SK-N-SH (cell line): Measurements from ENCODE around the gene GRB7. TPM values are rescaled to one million over a fixed set of nuclear protein-coding genes. Genes with fewer than 3 reads are reported as not detected.

Source experiments
- CTCF ChIA-PET: fragments of 300-600, 350-600 bp; formaldehyde crosslinking; extraction: SDS; loops from one replicate; lab custom pipeline; 2021; lab: Yijun Ruan, JAX
- POLR2A ChIA-PET: fragments of 350-600 bp; sonication (Branson Sonifier 250); formaldehyde crosslinking; extraction: SDS; loops from one replicate; lab custom pipeline; 2020; ENCODE audit warnings: antibody characterized with exemption, inconsistent platforms; lab: Yijun Ruan, JAX
- DNase-seq: peaks from one replicate; pipeline ENCODE4 v3.0.0; 2012
- H2AFZ ChIP-seq: fragments of 200-600 bp; sonication (generic); 2 replicates; pipeline ENCODE4 v1.8.1; 2016; ENCODE audit warnings: antibody characterized with exemption, mild to moderate bottlenecking, low read depth
- H3F3A ChIP-seq: fragments of 200-600 bp; sonication (generic); replicated peaks from 2 replicates; pipeline ENCODE3; 2016; ENCODE audit warnings: antibody characterized with exemption, mild to moderate bottlenecking; ENCODE audit not compliant: insufficient read depth
- H3K27ac ChIP-seq, 2 experiments: fragments of 200-500 bp in 1 of 2; fragments of 200-600 bp in 1 of 2; sonication (Bioruptor generic) in 1 of 2; sonication (generic), shearing (Covaris generic) in 1 of 2; 2 replicates each; pipeline versions ENCODE4 v1.5.1 to v1.6.1; 2014 to 2016; ENCODE audit warnings: low read depth in 2 of 2, inconsistent platforms in 1 of 2, low read length in 1 of 2, mild to moderate bottlenecking in 1 of 2, mixed read lengths in 1 of 2
- H3K27me3 ChIP-seq: fragments of 200-600 bp; sonication (generic), shearing (Covaris generic); 2 replicates; pipeline ENCODE4 v1.6.1; 2016; ENCODE audit warnings: mixed run types; ENCODE audit not compliant: insufficient read depth
- H3K36me3 ChIP-seq, 2 experiments: fragments of 200-500 bp in 1 of 2; fragments of 200-600 bp in 1 of 2; sonication (Bioruptor generic) in 1 of 2; sonication (generic) in 1 of 2; replicated peaks in 1 of 2; 2 replicates each; pipeline versions ENCODE3 to v1.5.1; 2014 to 2016; ENCODE audit warnings: low read length in 1 of 2, mild to moderate bottlenecking in 1 of 2; ENCODE audit not compliant: insufficient read depth in 2 of 2, control insufficient read depth in 1 of 2
- H3K4me1 ChIP-seq, 2 experiments: fragments of 200-500 bp in 1 of 2; fragments of 200-600 bp in 1 of 2; sonication (Bioruptor generic) in 1 of 2; sonication (generic), shearing (Covaris generic) in 1 of 2; 2 replicates each; pipeline versions ENCODE4 v1.5.1 to v1.6.1; 2014 to 2016; ENCODE audit warnings: low read depth in 1 of 2, low read length in 1 of 2, mixed run types in 1 of 2; ENCODE audit not compliant: insufficient read depth in 2 of 2, control insufficient read depth in 1 of 2
- H3K4me2 ChIP-seq: fragments of 200-600 bp; sonication (generic), shearing (Covaris generic); 2 replicates; pipeline ENCODE4 v1.6.1; 2017; ENCODE audit warnings: mixed run types
- H3K4me3 ChIP-seq, 2 experiments: fragments of 200-500 bp in 1 of 2; fragments of 200-600 bp in 1 of 2; sonication (Bioruptor generic) in 1 of 2; sonication (generic), shearing (Covaris generic) in 1 of 2; 2 replicates each; pipeline versions ENCODE4 v1.5.1 to v1.8.1; 2014 to 2016; ENCODE audit warnings: low read depth in 2 of 2, inconsistent platforms in 1 of 2, low read length in 1 of 2, mild to moderate bottlenecking in 1 of 2, mixed read lengths in 1 of 2, moderate library complexity in 1 of 2
- H3K79me2 ChIP-seq: fragments of 200-600 bp; sonication (generic); 2 replicates; pipeline ENCODE4 v1.8.1; 2017; ENCODE audit warnings: mild to moderate bottlenecking; ENCODE audit not compliant: insufficient read depth
- H3K9ac ChIP-seq: fragments of 200-600 bp; sonication (generic); 2 replicates; pipeline ENCODE4 v1.6.1; 2017; ENCODE audit warnings: mixed run types
- H3K9me2 ChIP-seq: fragments of 200-600 bp; sonication (generic); 2 replicates; pipeline ENCODE4 v1.6.1; 2017; ENCODE audit warnings: mixed run types
- H3K9me3 ChIP-seq: fragments of 200-600 bp; sonication (generic); 2 replicates; pipeline ENCODE4 v1.6.1; 2017; ENCODE audit warnings: mixed run types, mild to moderate bottlenecking, moderate library complexity
- H4K20me1 ChIP-seq: fragments of 200-600 bp; sonication (generic); 2 replicates; pipeline ENCODE4 v1.6.1; 2017; ENCODE audit warnings: mild to moderate bottlenecking, mixed run types; ENCODE audit not compliant: insufficient read depth
- FOXJ3 ChIP-seq: sonication (generic); formaldehyde crosslinking; IDR thresholded peaks from 2 replicates; pipeline ENCODE4 v1.5.1; 2020; ENCODE audit warnings: mild to moderate bottlenecking, missing genetic modification reagents
- FOXM1 ChIP-seq: IDR thresholded peaks from 2 replicates; pipeline ENCODE4 v1.4.0; 2012; ENCODE audit warnings: low read depth, mild to moderate bottlenecking
- GATA2 ChIP-seq: sonication (generic); formaldehyde crosslinking; IDR thresholded peaks from 2 replicates; pipeline ENCODE4 v1.5.0; 2020; ENCODE audit warnings: mild to moderate bottlenecking, missing genetic modification reagents
- JUND ChIP-seq: IDR thresholded peaks from 2 replicates; pipeline ENCODE4 v1.4.0; 2012
- MAX ChIP-seq: IDR thresholded peaks from 2 replicates; pipeline ENCODE4 v1.4.0; 2012; ENCODE audit warnings: low read depth
- MEF2A ChIP-seq: IDR thresholded peaks from 2 replicates; pipeline ENCODE4 v1.4.0; 2012; ENCODE audit warnings: low read depth, borderline replicate concordance
- MXI1 ChIP-seq: IDR thresholded peaks from 2 replicates; pipeline ENCODE4 v1.6.1; 2012; ENCODE audit warnings: mild to moderate bottlenecking, low read depth, low read length, improper control_type of control experiment
- NRF1 ChIP-seq: IDR thresholded peaks from 2 replicates; pipeline ENCODE4 v1.6.1; 2012; ENCODE audit warnings: low read depth, mild to moderate bottlenecking, low read length
- RAD21 ChIP-seq: IDR thresholded peaks from 2 replicates; pipeline ENCODE4 v1.6.1; 2012; ENCODE audit warnings: mild to moderate bottlenecking, low read length
- REST ChIP-seq: IDR thresholded peaks from 2 replicates; pipeline ENCODE4 v1.6.1; 2012; ENCODE audit warnings: mild to moderate bottlenecking, low read depth, low read length, moderate library complexity
- SIN3A ChIP-seq: IDR thresholded peaks from 2 replicates; pipeline ENCODE4 v1.6.1; 2012; ENCODE audit warnings: low read depth, mild to moderate bottlenecking, low read length, moderate library complexity, borderline replicate concordance
- USF2 ChIP-seq: fragments of 150-350 bp; IDR thresholded peaks from 2 replicates; pipeline ENCODE4 v1.6.1; 2017; ENCODE audit warnings: antibody characterized with exemption, low read length, low read depth, borderline replicate concordance
- YY1 ChIP-seq: IDR thresholded peaks from 2 replicates; pipeline ENCODE4 v1.4.0; 2012; ENCODE audit warnings: low read depth, mild to moderate bottlenecking
- WGBS: methylation state at CpG from one replicate; pipeline ENCODE4 v1.1.6; 2017; ENCODE audit warnings: low lambda C conversion rate; 5-methylcytosine and 5-hydroxymethylcytosine counted together
- polyA plus RNA-seq, 3 experiments: library from polyadenylated mRNA; depleted of rRNA; stranded (reverse); fragments of >200 nt; gene quantifications; 2 replicates each; pipeline ENCODE4 v1.2.3, GENCODE V29; 2012
- TF ChIP-seq, protein P1 (sequence below): IDR thresholded peaks from 2 replicates; pipeline ENCODE4 v1.4.0; 2012; ENCODE audit warnings: low read depth, borderline replicate concordance
- TF ChIP-seq, protein P2 (sequence below): fragments of 200-600 bp; sonication (generic); IDR thresholded peaks from 2 replicates; pipeline ENCODE4 v1.6.1; 2017; ENCODE audit warnings: antibody characterized with exemption, mild to moderate bottlenecking, moderate library complexity

The GRB7 gene
- polyA plus RNA-seq, 1 of the 3 experiments (the other 2 are of a cell fraction): not detected

GRCh38 chr17:39753514-39754160, 15.9 kb downstream of the GRB7 start:
- Histone ChIP-seq H3K4me3 (peak overlapping the region; percentile 60 to 62), H2AFZ (peak overlapping the region; percentile 88; the same call in 1 of the 2 replicates), H3K79me2 (no peaks in the 10 kb centered on the region), H3F3A (peaks cover 5% of the 10 kb centered on the region), H3K4me2 (peak overlapping the region; percentile 96), H4K20me1 (no peaks in the 10 kb centered on the region), H3K27ac (peak overlapping the region in 1 of 2 experiments; percentile 72; a peak in 2 of 4 replicates), H3K9me2 (no peaks in the 10 kb centered on the region), H3K9me3 (no peaks in the 10 kb centered on the region), H3K27me3 (peaks cover 15% of the 10 kb centered on the region; the same call in 1 of the 2 replicates), H3K36me3 (no peaks in the 10 kb centered on the region), H3K9ac (peak overlapping the region; percentile 70; the same call in 1 of the 2 replicates), H3K4me1 (peaks cover 0 to 12% of the 10 kb centered on the region in 2 experiments; a peak in 1 of 4 replicates)
- 32% methylated on average over 23 of the region's 55 CpGs for whole genome bisulfite sequencing
- ChIA-PET POLR2A (no interaction called here), CTCF (interaction anchor here (0.7 to 3.1 kb wide), 9 partner anchors 11 to 177 kb away, joined by 3 to 21 read pairs (median 4); partner anchors contain the start of genes MIEN1 and PGAP3)
- DNase-seq: peak; percentile 88
- TF ChIP-seq NRF1 (peak; percentile 41; the same call in 1 of the 2 replicates), YY1 (no peak)

- Histone ChIP-seq H3K36me3 (no peaks in the 10 kb centered on the region), H3K4me2 (peak overlapping the region; percentile 96), H3F3A (peaks cover 5% of the 10 kb centered on the region), H3K27me3 (peaks cover 23% of the 10 kb centered on the region; the same call in 1 of the 2 replicates), H3K9ac (peak overlapping the region; percentile 70), H3K79me2 (no peaks in the 10 kb centered on the region), H3K9me3 (no peaks in the 10 kb centered on the region), H3K4me3 (peak overlapping the region; percentile 60 to 62), H4K20me1 (no peaks in the 10 kb centered on the region), H3K4me1 (peaks cover 0 to 12% of the 10 kb centered on the region in 2 experiments; a peak in 1 of 4 replicates), H3K27ac (peak overlapping the region in 1 of 2 experiments; percentile 72; a peak in 2 of 4 replicates), H2AFZ (peak overlapping the region; percentile 96), H3K9me2 (no peaks in the 10 kb centered on the region)
- peak; percentile 98 for DNase-seq
- CTCF ChIA-PET: interaction anchor here (0.6 to 2.9 kb wide), 16 partner anchors 10 to 226 kb away, joined by 3 to 33 read pairs (median 4); partner anchors contain the start of genes MIEN1 and PGAP3
- POLR2A ChIA-PET: interaction anchor here (0.5 to 1.1 kb wide), 2 partner anchors 133 to 1947 kb away, joined by 3 read pairs; no protein-coding TSS in a partner anchor
- 8% methylated on average over 8 of the region's 91 CpGs for WGBS
- TF ChIP-seq JUND: no peak
- TF ChIP-seq FOXJ3 (CRISPR knock-in tag): no peak
- no peak for TF ChIP-seq FOXM1
- TF ChIP-seq MAX: peak; percentile 71
- TF ChIP-seq SIN3A: no peak; the same call in 1 of the 2 replicates
- TF ChIP-seq GATA2 (CRISPR knock-in tag): no peak
- peak; percentile 48; the same call in 1 of the 2 replicates for TF ChIP-seq MXI1
- TF ChIP-seq, protein P1, sequence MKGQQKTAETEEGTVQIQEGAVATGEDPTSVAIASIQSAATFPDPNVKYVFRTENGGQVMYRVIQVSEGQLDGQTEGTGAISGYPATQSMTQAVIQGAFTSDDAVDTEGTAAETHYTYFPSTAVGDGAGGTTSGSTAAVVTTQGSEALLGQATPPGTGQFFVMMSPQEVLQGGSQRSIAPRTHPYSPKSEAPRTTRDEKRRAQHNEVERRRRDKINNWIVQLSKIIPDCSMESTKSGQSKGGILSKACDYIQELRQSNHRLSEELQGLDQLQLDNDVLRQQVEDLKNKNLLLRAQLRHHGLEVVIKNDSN: 0 out of 2 replicates have a peak, but pooled peaks have one; percentile 19
- TF ChIP-seq, protein P2, sequence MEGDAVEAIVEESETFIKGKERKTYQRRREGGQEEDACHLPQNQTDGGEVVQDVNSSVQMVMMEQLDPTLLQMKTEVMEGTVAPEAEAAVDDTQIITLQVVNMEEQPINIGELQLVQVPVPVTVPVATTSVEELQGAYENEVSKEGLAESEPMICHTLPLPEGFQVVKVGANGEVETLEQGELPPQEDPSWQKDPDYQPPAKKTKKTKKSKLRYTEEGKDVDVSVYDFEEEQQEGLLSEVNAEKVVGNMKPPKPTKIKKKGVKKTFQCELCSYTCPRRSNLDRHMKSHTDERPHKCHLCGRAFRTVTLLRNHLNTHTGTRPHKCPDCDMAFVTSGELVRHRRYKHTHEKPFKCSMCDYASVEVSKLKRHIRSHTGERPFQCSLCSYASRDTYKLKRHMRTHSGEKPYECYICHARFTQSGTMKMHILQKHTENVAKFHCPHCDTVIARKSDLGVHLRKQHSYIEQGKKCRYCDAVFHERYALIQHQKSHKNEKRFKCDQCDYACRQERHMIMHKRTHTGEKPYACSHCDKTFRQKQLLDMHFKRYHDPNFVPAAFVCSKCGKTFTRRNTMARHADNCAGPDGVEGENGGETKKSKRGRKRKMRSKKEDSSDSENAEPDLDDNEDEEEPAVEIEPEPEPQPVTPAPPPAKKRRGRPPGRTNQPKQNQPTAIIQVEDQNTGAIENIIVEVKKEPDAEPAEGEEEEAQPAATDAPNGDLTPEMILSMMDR: peak; percentile 65
- no peak; the same call in 1 of the 2 replicates for TF ChIP-seq REST
- TF ChIP-seq USF2: no peak
- no peak for TF ChIP-seq MEF2A
- TF ChIP-seq YY1: 0 out of 2 replicates have a peak, but pooled peaks have one; percentile 30
- peak; percentile 72 for TF ChIP-seq RAD21
Measured at GRCh38 chr17:39754161-39754957, 16.6 kb downstream of the GRB7 start.
